GM21528 (cell line): ENCODE data around the gene PPARG.
"Not testable (repeated sequence)": the region's sequence is repeated elsewhere in the genome, so short reads cannot be mapped to it uniquely, and the experiment has no call there.

Source experiments
- ATAC-seq: cut with Tn5 transposase; IDR thresholded peaks from one replicate; pipeline ENCODE4 v1.9.1; 2021; ENCODE audit warnings: mild to moderate bottlenecking, moderate library complexity; ENCODE audit not compliant: unreplicated experiment, low FRiP score

The PPARG gene

DNA sequence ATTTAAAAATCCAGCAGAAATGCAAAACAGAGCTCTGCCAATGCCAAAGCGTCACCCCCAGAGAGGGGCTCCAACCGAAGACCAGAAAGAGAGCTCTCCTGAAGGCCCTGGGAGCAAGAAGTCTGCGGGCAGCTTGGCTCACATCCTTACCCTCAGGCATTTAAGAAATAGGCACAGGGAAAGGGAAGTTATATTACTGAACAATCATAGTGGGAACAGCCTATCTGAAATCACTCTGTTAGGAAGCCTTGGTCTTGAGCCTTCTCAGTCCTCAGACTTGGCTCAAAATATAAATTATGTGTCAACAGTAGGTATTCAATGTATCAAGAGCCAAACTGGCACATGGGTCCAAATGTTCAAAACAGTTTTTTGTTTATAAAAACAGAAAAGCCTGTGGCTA lies 10.3 kb upstream of the PPARG start:
- no peak for ATAC-seq

DNA sequence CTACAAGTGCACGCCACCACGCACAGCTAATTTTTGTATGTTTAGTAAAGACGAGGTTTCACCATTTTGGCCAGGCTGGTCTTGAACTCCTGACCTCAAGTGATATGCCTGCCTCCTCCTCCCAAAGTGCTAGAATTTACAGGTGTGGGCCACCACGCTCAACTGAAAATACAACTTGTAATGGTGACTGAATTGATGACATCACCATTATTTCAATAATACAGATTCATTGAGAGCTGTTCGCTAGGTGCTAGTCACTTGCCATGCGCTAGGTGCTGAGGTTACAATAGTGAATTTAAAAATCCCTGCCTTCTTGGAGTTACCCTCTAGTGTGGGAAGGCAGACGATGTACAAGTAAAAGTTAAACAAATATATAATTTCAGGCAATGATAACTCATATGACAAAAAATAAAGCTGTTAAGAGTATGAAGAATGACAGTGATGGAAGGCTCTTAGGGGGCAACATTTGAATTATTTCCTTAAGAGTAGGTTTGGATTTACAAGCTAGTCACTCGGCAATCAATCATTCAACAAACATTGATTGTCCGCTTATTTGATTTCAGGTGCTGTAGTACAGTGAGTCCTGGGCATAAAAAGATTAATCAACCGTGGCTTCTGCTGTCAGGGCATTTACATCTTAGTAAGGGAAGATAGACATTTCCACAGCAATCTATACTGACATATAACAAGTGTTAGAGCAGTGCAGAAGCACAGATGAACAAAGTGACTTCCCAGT lies 9.1 kb upstream of the PPARG start:
- ATAC-seq, result no peak

DNA sequence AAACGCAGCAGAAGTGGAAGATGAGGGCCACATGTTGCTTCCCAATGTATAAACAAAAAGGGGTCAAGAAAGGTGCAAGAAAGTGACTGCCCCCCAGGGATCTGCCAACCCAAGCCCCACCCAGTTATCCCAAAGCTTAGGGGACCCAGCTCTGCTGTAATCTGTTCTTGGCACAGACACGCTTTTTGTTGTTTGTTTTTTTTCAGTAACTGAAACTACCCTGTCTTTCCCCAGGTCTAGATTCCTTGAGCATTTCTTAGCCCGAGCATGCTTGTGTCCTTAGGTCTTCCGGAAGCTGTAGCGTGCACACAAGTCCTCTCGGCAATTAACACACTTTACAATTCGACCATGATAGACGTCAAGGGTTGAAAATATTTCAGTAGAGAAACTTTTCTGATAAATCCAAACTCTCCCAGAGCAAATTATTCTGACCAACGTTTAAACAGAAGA lies 8.5 kb upstream of the PPARG start:
- no peak for ATAC-seq

DNA sequence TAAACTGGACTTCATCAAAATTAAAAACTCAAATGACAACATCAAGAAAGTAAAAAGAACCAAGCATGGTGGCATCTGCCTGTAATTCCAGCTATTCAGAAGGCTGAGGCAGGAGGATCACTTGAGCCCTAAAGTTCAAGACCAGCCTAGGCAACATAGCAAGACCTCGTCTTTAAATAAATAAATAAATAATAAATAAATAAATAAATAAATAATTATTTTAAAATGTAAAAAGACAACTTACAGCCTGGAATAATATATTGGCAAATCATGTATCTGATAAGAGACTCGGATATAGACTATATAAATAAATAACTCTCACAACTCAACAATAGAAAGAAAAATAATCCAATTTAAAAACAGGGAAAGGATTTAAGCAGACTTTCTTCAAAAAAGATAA lies 4.3 kb upstream of the PPARG start:
- no peak for ATAC-seq

DNA sequence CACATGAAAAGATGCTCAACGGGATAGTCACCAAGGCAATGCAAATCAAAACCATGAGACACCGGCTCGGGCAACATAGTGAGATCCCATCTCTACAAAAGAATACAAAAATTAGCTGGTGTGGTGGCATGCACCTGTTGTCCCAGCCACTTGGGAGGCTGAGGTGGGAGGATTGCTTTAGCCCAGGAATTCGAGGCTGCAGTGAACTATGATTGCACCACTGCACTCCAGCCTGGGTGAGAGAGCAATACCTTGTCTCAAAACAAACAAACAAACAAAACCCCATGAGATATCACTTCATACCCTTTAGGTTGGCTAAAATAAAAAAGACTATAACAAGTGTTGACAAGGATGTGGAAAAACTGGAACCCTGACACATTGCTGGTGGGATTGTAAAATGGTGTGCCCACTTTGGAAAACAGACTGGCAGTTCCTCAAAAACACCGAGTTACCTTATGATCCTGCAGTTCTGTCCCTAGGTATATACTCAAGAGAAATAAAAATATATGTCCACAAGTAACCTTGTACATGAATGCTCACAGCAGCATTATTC lies 3.8 kb upstream of the PPARG start:
- ATAC-seq, result no peak

DNA sequence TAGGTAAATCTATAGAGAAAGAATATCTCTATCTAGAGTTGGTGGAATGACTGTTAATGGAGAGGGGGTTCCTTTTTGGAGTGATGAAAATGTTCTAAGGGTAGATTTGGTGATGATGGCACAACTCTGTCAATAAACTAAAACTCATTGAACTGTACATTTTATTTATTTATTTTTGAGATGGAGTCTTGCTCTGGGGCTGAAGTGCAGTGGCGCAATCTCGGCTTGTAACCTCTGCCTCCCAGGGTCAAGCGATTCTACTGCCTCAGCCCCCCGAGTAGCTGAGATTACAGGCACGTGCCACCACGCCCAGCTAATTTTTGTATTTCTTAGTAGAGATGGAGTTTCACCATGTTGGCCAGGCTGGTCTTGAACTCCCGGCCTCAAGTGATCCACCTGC lies 3.1 kb upstream of the PPARG start:
- ATAC-seq, result not testable (repeated sequence)

DNA sequence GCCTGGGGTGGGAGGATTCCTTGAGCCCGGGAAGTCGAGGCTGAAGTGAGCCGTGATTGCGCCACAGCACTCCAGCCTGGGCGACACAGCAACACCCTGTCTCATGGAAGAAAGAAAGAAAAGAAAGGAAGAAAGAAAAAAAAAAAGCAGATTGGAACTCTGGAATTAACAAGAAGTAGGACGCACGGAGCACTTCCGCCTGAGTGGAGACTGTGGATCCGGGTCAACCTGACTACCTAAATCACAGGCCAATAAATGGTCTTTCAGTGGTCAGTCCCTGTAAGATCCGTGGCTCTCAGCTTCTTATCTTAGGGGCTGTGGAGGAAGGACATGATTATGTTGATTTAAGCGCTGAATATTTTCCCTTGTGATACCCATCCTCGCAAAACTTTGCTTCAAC lies 2.4 kb upstream of the PPARG start:
- no peak for ATAC-seq

DNA sequence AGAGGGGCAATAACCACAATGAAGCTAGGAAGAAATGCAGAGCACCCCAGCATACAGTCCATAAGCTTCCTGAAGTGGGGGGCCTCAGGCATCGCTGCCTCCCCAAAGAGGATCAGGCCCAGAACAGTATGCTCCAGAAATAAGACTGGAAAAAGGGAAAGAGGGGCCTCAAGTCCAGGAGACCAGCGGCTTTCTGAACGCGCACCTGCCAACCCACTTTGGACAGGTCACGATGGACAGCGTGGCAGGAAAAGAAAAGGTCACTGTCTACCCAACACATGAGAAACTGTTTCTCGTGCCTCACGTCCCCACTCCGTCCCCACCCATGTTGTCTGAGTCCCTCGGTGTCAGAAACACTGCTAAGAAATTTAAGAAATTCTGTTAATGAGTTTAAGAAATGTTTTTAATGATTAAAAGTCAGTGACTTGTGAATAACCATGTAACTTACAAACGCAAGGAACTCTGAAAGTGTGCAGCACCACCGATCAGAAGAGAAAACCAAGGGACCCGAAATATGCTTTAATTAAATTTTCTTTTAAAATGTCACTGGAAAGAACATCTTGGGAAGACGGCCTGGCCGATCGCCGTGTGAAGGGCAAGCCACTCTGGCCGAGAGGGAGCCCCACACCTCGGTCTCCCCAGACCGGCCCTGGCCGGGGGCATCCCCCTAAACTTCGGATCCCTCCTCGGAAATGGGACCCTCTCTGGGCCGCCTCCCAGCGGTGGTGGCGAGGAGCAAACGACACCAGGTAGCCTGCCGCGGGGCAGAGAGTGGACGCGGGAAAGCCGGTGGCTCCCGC lies 1.7 kb upstream of the PPARG start:
- no peak for ATAC-seq

DNA sequence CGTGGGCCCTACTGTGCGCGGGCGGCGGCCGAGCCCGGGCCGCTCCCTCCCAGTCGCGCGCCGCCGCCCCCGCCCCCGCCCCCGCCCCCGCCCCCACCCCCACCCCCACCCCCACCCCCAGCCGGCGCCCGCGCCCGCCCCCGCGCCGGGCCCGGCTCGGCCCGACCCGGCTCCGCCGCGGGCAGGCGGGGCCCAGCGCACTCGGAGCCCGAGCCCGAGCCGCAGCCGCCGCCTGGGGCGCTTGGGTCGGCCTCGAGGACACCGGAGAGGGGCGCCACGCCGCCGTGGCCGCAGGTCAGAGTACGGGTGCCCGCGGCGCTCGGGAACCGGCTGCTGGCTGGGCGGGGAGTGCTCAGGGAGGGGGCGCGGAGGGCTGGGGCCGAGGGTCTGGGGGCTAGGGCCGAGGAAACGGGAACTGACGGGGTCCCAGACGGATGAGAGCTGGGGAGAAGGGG lies 1.1 kb upstream of the PPARG start:
- no peak for ATAC-seq

DNA sequence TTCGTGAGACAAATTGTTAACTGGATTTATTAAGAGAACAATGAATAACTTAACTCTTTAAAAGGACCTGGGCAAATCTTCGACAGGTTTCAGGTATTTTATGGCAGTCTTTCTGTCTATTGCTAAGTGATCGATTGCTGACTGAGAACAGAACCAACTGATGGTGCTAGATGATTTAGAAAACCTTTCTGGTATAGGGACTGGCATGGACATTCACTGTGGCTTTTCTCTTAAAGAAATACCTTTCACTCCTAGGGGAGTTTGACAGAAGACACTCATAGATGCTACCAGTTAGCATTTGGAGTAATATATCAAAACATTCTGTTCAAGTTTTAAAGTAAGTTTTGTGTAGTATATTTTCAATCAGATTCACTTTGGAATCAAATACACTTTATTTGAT lies 654 bp downstream of the PPARG start:
- ATAC-seq, result no peak

DNA sequence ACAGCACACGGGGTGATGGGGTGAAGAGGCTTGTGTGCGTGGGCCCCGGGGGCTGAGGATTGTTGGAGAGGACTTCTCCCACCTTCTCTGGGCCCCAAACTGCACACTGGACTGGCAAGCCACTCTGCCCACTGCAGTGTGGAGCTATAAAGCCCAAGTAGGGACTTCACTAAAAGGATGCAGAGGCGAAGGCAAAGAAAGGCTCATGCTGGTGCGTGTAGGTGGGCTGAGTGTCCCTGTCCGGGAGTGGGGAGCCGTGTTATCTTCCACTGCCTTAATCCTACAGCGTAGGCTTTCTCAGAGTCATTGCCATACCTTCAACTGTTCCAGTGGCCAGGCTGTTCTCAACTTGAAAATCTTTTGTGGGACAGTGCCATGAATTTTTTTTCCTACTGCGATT lies 3.9 kb downstream of the PPARG start:
- ATAC-seq, result no peak

DNA sequence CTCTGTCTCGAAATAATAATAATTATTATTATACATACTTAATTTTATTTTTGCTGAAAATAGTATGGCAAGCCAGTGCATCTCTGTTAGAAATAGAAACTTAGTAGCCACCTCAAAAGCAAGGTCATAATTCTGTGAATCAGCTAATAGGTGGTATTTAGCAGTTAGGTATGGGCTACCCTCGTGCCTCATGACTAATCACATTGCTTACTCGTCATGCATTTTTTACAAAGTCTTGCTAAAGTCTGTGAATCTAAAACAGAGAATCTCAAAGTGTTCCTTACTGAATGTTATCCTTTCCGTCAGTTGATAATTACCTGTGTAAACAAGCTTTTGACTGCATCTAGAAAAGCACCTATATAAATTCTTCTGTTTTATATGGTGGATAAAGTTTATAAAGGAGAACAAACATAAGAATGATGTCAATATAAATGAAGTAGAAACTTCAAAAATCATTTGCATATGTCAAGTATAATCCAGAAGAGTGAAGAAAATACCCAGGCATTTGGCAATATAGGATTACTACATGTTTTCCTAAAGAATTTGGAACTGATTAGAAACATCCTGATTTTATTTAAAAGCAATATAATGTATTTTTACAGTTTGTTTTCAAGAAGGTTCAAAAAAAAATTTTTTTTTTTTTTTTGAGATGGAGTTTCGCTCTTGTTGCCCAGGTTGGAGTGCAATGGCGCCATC lies 6.2 kb downstream of the PPARG start:
- no peak for ATAC-seq

DNA sequence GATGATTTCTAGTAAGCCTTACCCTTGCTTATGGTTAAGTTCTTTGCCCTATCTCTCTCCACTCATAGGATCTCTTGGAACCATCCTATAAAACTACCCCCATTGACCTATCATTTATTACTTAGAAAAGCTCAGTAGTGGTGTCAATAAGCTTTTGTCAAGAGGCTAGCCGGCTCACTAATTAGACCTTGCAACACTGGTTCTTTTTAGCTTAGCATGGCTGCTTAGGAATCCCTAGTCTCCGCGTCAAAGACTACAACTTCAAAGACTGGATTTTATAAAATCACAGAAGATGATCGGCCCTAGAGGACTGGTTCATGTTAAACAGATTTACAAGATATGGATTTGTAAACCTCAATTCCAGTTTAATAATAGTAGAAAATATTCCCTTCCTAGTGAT lies 7.6 kb downstream of the PPARG start:
- no peak for ATAC-seq

DNA sequence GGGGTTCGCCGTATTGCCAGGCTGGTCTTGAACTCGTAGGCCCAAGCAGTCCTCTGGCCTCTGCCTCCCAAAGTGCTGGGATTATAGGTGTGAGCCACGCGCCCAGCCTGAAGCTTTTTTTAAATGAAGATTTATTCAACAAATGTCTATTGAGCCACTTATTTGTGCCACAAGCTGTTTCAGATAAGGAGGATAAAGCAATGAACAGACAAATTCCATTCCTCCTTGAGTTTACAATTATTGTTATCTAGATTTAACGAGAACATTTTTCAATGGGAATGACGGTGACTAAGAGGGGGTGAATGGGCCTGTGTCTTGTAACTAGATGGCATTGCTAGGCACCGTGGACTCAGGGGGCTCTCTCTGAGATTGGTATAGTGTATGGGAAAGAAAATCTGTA lies 10.2 kb downstream of the PPARG start:
- no peak for ATAC-seq

DNA sequence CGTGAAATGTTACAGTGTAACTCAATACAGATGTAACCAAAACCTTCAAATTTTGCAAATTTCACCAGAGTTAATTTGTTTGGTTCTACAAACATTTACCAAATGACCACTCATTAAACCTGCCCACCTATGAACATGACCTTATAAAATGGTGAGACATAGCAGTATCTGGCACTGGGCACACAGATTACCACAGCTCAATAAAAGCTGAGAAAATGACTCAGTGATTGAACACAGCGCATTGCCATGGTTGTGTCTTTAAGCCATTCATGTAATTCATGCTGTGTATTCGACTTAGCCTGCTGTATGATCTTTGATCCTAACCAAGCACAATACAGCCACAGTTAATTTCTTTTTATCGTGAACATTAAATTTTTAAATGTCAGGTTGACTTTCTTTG lies 11.3 kb downstream of the PPARG start:
- ATAC-seq, result no peak

DNA sequence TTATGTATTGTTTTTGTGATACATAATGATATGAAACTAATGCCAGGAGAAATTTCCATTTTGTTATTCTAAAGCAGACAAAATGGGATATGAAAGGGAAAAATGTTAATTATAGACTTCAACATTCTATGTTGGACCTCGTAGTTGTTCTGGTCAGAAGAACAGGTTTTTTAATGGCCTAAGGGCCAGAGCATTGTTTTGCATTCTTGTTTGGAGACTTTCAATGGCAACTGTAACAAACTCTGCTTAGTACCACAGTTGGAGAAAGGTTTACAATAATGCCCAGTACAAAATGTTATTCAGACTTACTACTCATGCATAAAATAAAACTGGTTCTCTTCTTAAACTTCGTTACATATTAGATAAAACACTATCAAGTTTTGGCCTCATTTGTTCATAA lies 12.2 kb downstream of the PPARG start:
- no peak for ATAC-seq

DNA sequence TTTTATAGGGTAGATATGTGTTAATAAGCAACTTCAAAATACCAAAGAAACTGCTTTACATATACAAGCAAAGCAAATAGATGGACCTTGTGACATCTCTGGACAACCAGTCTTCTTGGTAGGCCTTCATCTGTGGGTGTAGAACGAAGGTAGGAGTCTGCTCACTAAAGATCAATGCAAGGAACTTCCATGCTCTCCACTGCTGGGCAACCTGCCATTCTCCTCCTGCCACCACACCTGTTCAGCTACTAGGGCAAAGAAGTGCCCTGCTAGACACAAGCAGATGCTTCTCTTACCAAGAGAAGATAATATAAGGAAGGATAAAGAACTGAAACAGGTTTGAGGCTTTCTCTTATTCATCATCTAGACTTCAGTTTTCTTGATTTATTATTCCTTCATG lies 12.6 kb downstream of the PPARG start:
- ATAC-seq, result no peak

DNA sequence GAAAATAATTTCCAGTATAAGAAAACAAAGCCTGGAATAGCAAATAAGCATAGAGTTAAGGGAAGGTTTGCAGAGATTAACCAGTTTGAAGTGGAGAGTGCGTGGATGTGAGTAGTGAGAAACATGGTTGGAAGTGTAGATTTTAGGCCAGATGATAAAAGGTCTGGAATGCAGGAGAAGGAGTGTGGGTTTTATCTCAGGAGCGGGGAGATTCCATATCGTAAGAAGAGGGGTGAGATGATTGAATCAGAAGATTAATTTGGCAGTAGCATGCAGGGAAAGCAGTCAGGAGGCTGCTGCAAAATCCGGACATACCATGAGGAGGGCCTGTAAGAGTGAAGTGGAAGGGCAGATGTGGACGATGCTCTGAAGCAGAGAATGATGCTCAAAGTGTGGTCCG lies 13.7 kb downstream of the PPARG start:
- no peak for ATAC-seq

DNA sequence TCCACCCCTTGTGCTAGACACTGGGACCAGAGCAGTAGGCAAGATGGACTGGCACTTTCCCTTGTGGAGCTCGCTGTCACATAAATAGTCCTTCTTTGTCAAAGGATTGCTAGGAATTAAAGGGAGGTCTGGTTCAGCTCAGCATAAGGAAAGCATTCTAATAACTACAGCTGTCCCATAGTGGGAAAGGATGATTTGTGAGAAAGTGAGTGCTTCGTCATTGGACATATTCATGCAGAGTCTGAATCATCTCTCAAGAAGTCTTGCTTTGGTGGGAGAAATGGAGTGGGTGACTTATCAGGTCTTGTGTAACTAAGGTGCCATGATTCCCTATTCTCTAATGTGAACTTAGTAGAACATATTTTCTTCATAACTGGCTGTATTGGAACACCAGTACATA lies 14.7 kb downstream of the PPARG start:
- no peak for ATAC-seq

DNA sequence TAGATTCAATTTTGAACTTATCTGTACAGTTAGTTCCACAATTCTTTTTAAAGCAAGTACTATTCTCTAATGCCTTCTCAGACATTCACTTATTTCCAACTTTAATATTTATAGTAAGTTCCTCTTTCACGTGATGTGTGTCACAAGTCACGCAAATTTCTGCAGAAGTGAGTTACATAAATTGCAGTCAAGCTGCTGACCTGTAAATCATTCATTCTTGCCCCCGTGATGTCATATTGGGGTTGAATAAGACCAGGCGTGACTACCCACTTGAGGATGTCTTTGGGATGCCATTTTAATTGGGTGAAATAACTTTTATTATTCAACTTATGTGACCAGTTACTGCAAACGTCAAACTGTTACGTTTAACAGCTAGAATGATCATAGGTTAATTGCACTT lies 15.1 kb downstream of the PPARG start:
- no peak for ATAC-seq

DNA sequence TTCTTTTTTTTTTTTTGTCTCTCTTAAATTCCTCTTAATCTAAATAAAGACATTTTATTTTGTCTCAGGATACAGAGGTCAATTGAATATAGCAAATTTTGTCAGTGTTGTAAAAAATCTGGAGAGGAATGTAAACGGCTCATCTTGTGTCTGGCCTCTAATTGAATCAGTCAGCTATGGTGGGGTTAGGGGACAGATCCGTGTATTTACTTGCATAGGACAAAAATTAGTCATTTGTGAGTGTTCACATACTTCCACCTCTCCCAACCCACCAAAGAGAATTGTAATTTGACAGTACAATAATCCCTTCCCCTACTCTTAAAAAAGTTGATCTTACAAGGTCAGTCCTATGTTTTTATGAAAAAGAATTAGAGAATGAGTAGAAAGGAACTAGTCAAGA lies 18.3 kb downstream of the PPARG start:
- no peak for ATAC-seq
